GM18505 (cell line): ENCODE measurements around the gene PIM3.
"Not testable (repeated sequence)": the region's sequence is repeated elsewhere in the genome, so short reads cannot be mapped to it uniquely, and the experiment has no call there.

ENCODE experiments used
- ATAC-seq: cut with Tn5 transposase; IDR thresholded peaks from one replicate; pipeline ENCODE4 v1.9.1; 2021; ENCODE audit not compliant: unreplicated experiment
- POLR2A ChIP-seq: IDR thresholded peaks from 4 replicates; pipeline ENCODE4 v1.6.1; 2011; ENCODE audit warnings: borderline replicate concordance; ENCODE audit not compliant: insufficient read depth, insufficient read length; ENCODE audit errors: extremely low read depth

The PIM3 gene

GRCh38 chr22:49943771-49944398 is 16.7 kb upstream of the PIM3 start:
- no peak for ATAC-seq
- no peak for TF ChIP-seq POLR2A

DNA sequence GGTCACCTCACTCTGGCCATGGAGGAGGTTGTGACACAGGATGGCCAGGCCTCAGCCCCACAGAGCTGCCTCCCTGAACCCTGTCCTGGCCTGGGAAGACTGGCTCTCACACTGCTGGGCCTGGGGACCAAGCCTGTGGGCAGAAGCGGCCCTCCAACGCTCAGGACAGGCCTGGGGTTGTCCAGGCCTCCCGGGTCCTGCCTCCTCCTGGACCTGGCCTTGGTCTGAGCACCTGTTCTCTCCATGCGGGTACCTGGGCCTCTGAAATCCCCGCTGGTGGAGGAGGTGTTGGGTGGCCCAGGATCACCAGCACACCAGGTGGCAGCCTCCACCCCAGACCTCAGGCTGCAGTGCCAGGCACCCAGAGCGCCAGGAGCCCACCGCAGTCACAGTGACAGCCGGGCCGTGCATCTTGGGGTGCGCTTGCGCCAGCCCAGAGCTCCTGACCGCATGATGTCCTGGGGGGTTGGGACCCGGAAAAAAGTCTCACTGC is 16.1 kb upstream of the PIM3 start:
- no peak for ATAC-seq
- no peak for TF ChIP-seq POLR2A

GRCh38 chr22:49945042-49945794 is 15.4 kb upstream of the PIM3 start:
- ATAC-seq: not testable (repeated sequence)

GRCh38 chr22:49946612-49947295 is 13.8 kb upstream of the PIM3 start:
- ATAC-seq: no peak
- TF ChIP-seq POLR2A: no peak

DNA sequence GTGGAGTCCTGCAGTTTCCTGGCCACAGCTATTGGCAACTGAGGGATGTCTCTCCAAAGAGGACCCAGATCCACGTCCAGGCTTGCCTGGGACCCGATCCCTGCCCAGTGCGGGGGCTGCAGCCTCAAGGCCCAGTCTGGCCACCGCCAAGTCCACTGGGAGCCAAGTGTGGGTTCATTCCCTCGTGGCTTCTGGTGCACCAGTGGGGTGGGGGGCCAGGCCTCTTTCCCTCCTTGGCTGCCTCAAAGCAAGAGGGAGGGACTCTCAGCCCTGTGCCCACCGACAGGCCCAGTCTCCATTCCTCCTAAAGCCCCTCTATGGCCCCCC is 13.3 kb upstream of the PIM3 start:
- no peak for TF ChIP-seq POLR2A
- no peak for ATAC-seq

- no peak for ATAC-seq
- no peak for TF ChIP-seq POLR2A
These were observed 12.2 kb upstream of the PIM3 start for GRCh38 chr22:49948116-49948957.

GRCh38 chr22:49948958-49949913 is 11.3 kb upstream of the PIM3 start:
- TF ChIP-seq POLR2A: no peak
- no peak for ATAC-seq

DNA sequence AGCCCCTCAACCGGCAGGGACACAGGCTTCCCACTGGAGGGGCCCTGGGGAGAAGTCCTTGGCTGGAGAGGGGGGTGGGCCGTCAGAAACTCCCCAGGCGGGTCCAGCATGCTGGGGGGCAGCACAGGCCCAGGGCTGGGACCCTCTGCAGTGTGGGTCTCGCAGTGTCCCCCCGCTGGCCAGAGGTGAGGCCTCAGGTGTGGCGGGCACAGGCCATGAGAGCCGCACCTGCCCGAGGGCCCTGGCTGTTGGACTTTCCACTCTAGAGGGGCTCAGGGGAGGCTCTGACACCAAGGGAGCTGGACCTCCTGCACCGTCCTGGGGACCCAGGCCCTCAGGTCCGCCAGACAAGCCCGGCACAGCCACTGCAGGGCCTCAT is 10.7 kb upstream of the PIM3 start:
- no peak for TF ChIP-seq POLR2A
- ATAC-seq: no peak

- no peak for ATAC-seq
- TF ChIP-seq POLR2A: no peak
These were observed 10.1 kb upstream of the PIM3 start for GRCh38 chr22:49950396-49950994.

GRCh38 chr22:49951000-49951677 is 9.4 kb upstream of the PIM3 start:
- TF ChIP-seq POLR2A: no peak
- no peak for ATAC-seq

GRCh38 chr22:49951678-49951985 is 8.9 kb upstream of the PIM3 start:
- no peak for ATAC-seq
- no peak for TF ChIP-seq POLR2A
